ENCODE data around the gene ANKRD52. TPM values are rescaled to one million over a fixed set of nuclear protein-coding genes. Genes with fewer than 3 reads are reported as not detected.

The ANKRD52 gene
- 11.2 and 13.7 TPM in 2 replicates for total RNA-seq (2014; rRNA removed; shearing (Covaris generic))

GRCh38 chr12:56258068-56258819 is at the start of gene ANKRD52:
TSS of gene ANKRD52 (minus strand) at chr12:56258384. CDS start at chr12:56258269, 115 bp downstream.
- H3K4me3 ChIP-seq (ENCODE audit: insufficient read depth, low read depth, low read length), result peak within 1 kb of the TSS; percentile 90
- H3K36me3 ChIP-seq (replicated peaks; ENCODE audit: control insufficient read depth, insufficient read depth, low read length), result peaks cover 32% of the 10 kb centered on the region
- DNase-seq, result peak; percentile 99
- H3K27me3 ChIP-seq (ENCODE audit: control insufficient read depth, insufficient read depth, low read length), result no peaks in the 10 kb centered on the region

GRCh38 chr12:56307221-56307965 is 49.2 kb upstream of the ANKRD52 start:
- H3K36me3 ChIP-seq (replicated peaks; ENCODE audit: control insufficient read depth, insufficient read depth, low read length), result peaks cover 16% of the 10 kb centered on the region
- no peak overlapping the region for H3K4me3 ChIP-seq (ENCODE audit: insufficient read depth, low read depth, low read length)
- no peaks in the 10 kb centered on the region for H3K27me3 ChIP-seq (ENCODE audit: control insufficient read depth, insufficient read depth, low read length)
- DNase-seq, result no peak

- no peak for DNase-seq
- peaks cover 11% of the 10 kb centered on the region for H3K36me3 ChIP-seq (replicated peaks; ENCODE audit: control insufficient read depth, insufficient read depth, low read length)
- no peak overlapping the region for H3K4me3 ChIP-seq (ENCODE audit: insufficient read depth, low read depth, low read length)
- H3K27me3 ChIP-seq (ENCODE audit: control insufficient read depth, insufficient read depth, low read length), result no peaks in the 10 kb centered on the region
Measured at GRCh38 chr12:56304872-56305590, 46.8 kb upstream of the ANKRD52 start.

- H3K36me3 ChIP-seq (replicated peaks; ENCODE audit: control insufficient read depth, insufficient read depth, low read length), result peaks cover 7% of the 10 kb centered on the region
- H3K4me3 ChIP-seq (ENCODE audit: insufficient read depth, low read depth, low read length), result no peak overlapping the region
- H3K27me3 ChIP-seq (ENCODE audit: control insufficient read depth, insufficient read depth, low read length), result no peaks in the 10 kb centered on the region
- no peak for DNase-seq
Measured at GRCh38 chr12:56304276-56304675, 46.1 kb upstream of the ANKRD52 start.

GRCh38 chr12:56300644-56301464 is 42.7 kb upstream of the ANKRD52 start:
- no peaks in the 10 kb centered on the region for H3K27me3 ChIP-seq (ENCODE audit: control insufficient read depth, insufficient read depth, low read length)
- H3K36me3 ChIP-seq (replicated peaks; ENCODE audit: control insufficient read depth, insufficient read depth, low read length), result peaks cover 6% of the 10 kb centered on the region
- DNase-seq, result no peak
- H3K4me3 ChIP-seq (ENCODE audit: insufficient read depth, low read depth, low read length), result peak overlapping the region; percentile 46

- H3K27me3 ChIP-seq (ENCODE audit: control insufficient read depth, insufficient read depth, low read length), result no peaks in the 10 kb centered on the region
- peak; percentile 99 for DNase-seq
- H3K36me3 ChIP-seq (replicated peaks; ENCODE audit: control insufficient read depth, insufficient read depth, low read length), result peaks cover 4% of the 10 kb centered on the region
- H3K4me3 ChIP-seq (ENCODE audit: insufficient read depth, low read depth, low read length), result peak within 1 kb of the TSS; percentile 89
Measured at GRCh38 chr12:56299853-56300643, 41.9 kb upstream of the ANKRD52 start, which contains the start of gene CS. TSS of gene CS (minus strand) at chr12:56300330. CDS start at chr12:56300201, 129 bp downstream.

GRCh38 chr12:56299308-56299852 is 41.2 kb upstream of the ANKRD52 start:
- peaks cover 4% of the 10 kb centered on the region for H3K36me3 ChIP-seq (replicated peaks; ENCODE audit: control insufficient read depth, insufficient read depth, low read length)
- H3K4me3 ChIP-seq (ENCODE audit: insufficient read depth, low read depth, low read length), result peak overlapping the region; percentile 89
- no peaks in the 10 kb centered on the region for H3K27me3 ChIP-seq (ENCODE audit: control insufficient read depth, insufficient read depth, low read length)
- DNase-seq, result no peak

GRCh38 chr12:56298828-56299227 is 40.6 kb upstream of the ANKRD52 start:
- no peak for DNase-seq
- Histone ChIP-seq H3K27me3 (ENCODE audit: control insufficient read depth, insufficient read depth, low read length) (no peaks in the 10 kb centered on the region), H3K36me3 (replicated peaks; ENCODE audit: control insufficient read depth, insufficient read depth, low read length) (peaks cover 2% of the 10 kb centered on the region), H3K4me3 (ENCODE audit: insufficient read depth, low read depth, low read length) (peak overlapping the region; percentile 89; the same call in 1 of the 2 replicates)

- no peak for DNase-seq
Measured at GRCh38 chr12:56297400-56297799, 39.2 kb upstream of the ANKRD52 start.

GRCh38 chr12:56296295-56296694 is 38.1 kb upstream of the ANKRD52 start:
- peaks cover 6% of the 10 kb centered on the region for H3K36me3 ChIP-seq (replicated peaks; ENCODE audit: control insufficient read depth, insufficient read depth, low read length)
- DNase-seq, result no peak
- H3K27me3 ChIP-seq (ENCODE audit: control insufficient read depth, insufficient read depth, low read length), result no peaks in the 10 kb centered on the region
- H3K4me3 ChIP-seq (ENCODE audit: insufficient read depth, low read depth, low read length), result no peak overlapping the region

More at GRCh38 chr12:56297400-56297799, 39.2 kb upstream of the ANKRD52 start:
- Histone ChIP-seq H3K27me3 (ENCODE audit: control insufficient read depth, insufficient read depth, low read length) (no peaks in the 10 kb centered on the region), H3K36me3 (replicated peaks; ENCODE audit: control insufficient read depth, insufficient read depth, low read length) (peaks cover 2% of the 10 kb centered on the region), H3K4me3 (ENCODE audit: insufficient read depth, low read depth, low read length) (no peak overlapping the region)

GRCh38 chr12:56293795-56294194 is 35.6 kb upstream of the ANKRD52 start:
- no peaks in the 10 kb centered on the region for H3K27me3 ChIP-seq (ENCODE audit: control insufficient read depth, insufficient read depth, low read length)
- no peak for DNase-seq
- H3K4me3 ChIP-seq (ENCODE audit: insufficient read depth, low read depth, low read length), result no peak overlapping the region
- H3K36me3 ChIP-seq (replicated peaks; ENCODE audit: control insufficient read depth, insufficient read depth, low read length), result peaks cover 8% of the 10 kb centered on the region

- H3K27me3 ChIP-seq (ENCODE audit: control insufficient read depth, insufficient read depth, low read length), result no peaks in the 10 kb centered on the region
- DNase-seq, result no peak
- peaks cover 13% of the 10 kb centered on the region for H3K36me3 ChIP-seq (replicated peaks; ENCODE audit: control insufficient read depth, insufficient read depth, low read length)
- no peak overlapping the region for H3K4me3 ChIP-seq (ENCODE audit: insufficient read depth, low read depth, low read length)
Measured at GRCh38 chr12:56288705-56289387, 30.7 kb upstream of the ANKRD52 start.

Measured in H7 (cell line).